Stimulated activated CD4-positive, alpha-beta T cell treated with anti-CD3 and anti-CD28 coated beads, Interleukin-4, amount 100 ng/mL, for 1 hour (primary cell): ENCODE measurements around the gene HERPUD2.
"Not testable (repeated sequence)": the region's sequence is repeated elsewhere in the genome, so short reads cannot be mapped to it uniquely, and the experiment has no call there.

Source experiments
- DNase-seq: peaks from one replicate; pipeline ENCODE4 v3.0.0-alpha.2; 2020

HERPUD2 gene

DNA sequence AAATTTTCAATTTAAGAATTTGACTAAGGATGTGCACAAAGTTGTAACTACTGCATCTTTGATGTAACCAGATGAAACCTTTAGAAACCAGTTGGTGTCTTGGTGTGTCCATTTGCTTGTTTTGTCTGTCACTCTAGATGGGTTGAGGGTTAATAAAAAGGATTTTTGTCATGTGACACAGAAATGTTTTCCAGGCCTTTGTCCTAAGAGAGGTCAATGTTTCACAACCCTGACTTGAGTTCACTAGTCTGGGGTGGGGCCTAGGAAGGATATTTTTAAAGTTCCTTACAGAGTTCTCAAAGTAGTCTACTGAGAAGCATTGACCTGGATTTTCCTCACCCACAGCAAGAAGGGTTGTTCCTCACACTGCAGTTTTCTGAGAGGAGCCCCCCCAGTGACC lies 90.3 kb downstream of the HERPUD2 start:
- DNase-seq: no peak

DNA sequence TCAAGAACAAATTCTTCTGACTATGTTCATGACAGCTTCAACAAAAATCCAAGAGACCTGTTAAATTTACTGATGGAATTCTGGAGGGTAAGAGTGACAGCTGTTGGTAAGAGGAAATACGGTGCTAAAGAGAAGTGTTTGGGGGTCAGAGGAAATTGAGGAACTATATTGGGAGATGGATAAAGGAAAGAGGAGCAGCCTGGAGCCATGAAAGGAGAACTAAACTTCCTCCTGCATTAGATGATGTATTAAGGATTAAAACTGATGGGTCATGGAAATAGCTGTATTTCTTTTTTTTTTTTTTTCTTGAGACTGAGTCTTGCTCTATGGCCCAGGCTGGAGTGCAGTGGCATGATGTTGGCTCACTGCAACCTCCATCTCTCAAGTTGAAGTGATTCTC lies 95.3 kb downstream of the HERPUD2 start:
- DNase-seq: no peak

DNA sequence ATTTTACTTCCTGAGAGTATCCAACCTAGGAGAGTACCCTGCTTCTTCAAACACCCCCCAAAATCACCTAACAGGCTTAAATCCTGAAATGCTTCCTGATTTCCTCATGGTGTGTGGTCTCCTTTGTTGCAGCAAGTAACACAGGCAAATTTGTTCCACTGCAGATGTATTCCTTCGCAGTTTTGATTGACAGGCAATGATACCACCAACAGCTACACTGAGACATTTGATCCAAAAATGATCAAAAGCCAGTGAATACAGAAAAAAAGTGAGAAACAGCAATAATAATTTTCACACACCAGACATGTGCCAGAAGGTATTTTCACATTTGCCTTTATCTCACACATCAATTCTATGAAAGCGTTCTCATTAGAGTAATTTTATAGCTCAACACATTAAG lies 95.9 kb downstream of the HERPUD2 start:
- DNase-seq: no peak

DNA sequence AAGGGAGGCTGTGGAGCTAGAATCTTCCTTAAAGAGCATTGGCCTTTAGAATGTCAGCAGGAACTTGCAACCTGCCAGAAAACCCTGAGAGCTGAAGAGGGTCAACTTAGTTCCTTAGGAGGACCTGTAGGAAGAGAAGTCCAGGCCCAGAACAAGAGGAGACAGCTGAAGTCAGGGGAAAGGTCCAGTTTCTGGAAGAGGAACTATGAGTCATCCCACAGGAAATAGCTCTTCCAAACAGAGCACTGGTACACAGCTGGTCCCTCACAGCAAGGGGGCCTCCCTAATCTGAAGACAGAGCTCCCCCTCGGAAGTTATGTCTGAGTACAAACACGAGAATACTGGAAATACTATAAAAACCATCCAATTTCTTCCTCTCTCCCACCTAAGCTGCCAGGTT lies 98.9 kb downstream of the HERPUD2 start:
- DNase-seq: no peak

DNA sequence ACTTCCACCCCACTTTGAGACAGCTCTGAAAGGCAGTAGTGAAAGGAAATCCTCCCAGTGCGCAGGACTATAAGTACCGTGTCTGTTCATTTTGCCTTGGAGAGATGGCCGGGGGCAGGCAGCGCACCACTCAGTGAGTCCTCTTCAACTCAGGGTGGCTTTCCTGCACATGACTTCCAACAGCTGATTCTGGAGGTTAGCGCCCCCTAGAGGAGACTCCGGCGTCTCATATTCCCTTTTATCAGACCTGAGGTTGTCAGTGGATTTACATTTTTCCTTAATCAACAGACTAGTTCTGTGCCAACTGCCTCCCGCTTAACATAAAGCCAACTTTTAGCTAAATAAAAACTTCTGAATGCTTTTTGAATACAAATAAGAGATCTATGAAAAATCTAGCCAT lies 101.0 kb downstream of the HERPUD2 start:
- no peak for DNase-seq

DNA sequence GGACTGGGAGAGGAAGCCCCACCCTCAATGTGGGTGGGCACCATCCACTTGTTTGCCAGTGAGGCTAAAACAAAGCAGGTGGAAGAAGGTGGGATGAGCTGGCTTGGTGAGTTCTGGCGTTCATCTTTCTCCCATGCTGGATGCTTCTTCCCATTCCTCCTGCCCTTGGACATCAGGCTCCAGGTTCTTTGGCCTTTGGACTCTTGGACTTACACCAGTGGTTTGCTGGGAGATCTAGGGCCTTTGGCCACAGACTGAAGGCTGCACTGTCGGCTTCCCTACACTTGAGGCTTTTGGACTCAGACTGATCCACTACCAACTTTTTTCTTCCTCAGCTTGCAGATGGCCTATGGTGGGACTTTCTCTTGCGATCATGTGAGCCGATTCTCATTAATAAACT lies 106.3 kb downstream of the HERPUD2 start:
- no peak for DNase-seq

DNA sequence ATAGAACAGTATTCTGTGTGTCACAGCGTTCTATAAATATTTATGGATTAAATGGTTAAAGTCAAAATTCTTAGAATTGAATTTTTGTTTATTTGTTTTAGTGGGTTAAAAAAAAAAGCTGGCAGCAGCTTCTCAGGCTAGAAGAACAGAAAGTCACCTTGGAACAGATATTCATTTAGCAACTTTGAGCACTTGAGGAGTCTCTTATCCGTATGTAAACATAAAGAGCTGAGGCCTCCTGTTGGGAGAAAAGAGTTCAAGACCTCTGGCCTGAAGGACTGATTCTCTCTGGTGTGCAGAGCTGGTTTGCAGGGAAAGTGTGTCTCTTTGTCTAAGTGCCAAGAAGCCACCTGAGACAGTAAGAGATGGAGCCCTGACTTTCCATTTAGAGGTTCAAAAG lies 109.9 kb downstream of the HERPUD2 start:
- DNase-seq: no peak

DNA sequence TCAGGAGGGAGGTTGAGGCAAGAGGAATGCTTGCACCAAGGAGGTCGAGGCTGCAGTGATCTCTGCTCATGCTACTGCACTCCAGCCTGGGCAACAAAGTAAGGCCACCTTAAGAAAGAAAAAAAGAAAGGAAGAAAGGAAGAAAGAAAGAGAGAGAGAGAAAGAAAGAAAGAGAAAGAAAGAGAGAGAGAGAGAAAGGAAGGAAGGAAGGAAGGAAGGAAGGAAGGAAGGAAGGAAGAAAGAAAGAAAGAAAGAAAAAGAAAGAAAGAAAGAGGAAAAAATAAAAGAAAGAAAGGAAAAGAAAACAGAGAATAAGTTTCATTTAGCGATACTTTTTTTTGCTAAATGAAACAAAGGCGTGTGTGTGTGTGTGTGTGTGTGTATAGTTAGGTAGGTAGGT lies 110.4 kb downstream of the HERPUD2 start:
- not testable (repeated sequence) for DNase-seq
